IMR-90 (cell line): ENCODE data around the gene LIN7C. TPM values are rescaled to one million over a fixed set of nuclear protein-coding genes. Genes with fewer than 3 reads are reported as not detected.

Source experiments
- ATAC-seq: fragments of 200-7000 bp; cut with Tn5 transposase; 2 replicates; pipeline ENCODE4 v1.9.1; 2020; ENCODE audit warnings: low read depth, mild to moderate bottlenecking, moderate library complexity
- BruUV-seq: library from RNA; stranded (reverse); fragments of 400-500 nt; replicated peaks from 2 replicates; lab custom pipeline; 2021; lab: Mats Ljungman, UMichigan
- CTCF ChIA-PET: fragments of 300-600 bp; formaldehyde crosslinking; extraction: SDS; loops from one replicate; lab custom pipeline; 2021; ENCODE audit warnings: antibody characterized with exemption; lab: Yijun Ruan, JAX
- POLR2A ChIA-PET: fragments of 300-600 bp; sonication (Branson Sonifier 250); formaldehyde crosslinking; loops from one replicate; lab custom pipeline; 2022; ENCODE audit warnings: antibody characterized with exemption; ENCODE audit not compliant: unreplicated experiment; lab: Charles Lee
- DNase-seq: peaks from one replicate; pipeline ENCODE4 v3.0.0; 2013
- H2AFZ ChIP-seq: replicated peaks from 2 replicates; pipeline ENCODE3; 2013; ENCODE audit warnings: low read length, mild to moderate bottlenecking; ENCODE audit not compliant: poor library complexity
- H2AK5ac ChIP-seq: 2 replicates; pipeline ENCODE4 v1.6.1; 2013; ENCODE audit warnings: low read depth, low read length, inconsistent platforms
- H2AK9ac ChIP-seq: replicated peaks from 2 replicates; pipeline ENCODE3; 2013; ENCODE audit warnings: mild to moderate bottlenecking, low read depth, low read length, moderate library complexity; ENCODE audit not compliant: poor library complexity
- H2BK120ac ChIP-seq: 2 replicates; pipeline ENCODE4 v1.6.1; 2013; ENCODE audit warnings: low read depth, low read length, inconsistent platforms
- H2BK15ac ChIP-seq: 3 replicates; pipeline ENCODE4 v1.6.1; 2013; ENCODE audit warnings: low read depth, low read length, inconsistent platforms
- H2BK20ac ChIP-seq: 2 replicates; pipeline ENCODE4 v1.6.1; 2013; ENCODE audit warnings: low read depth, mild to moderate bottlenecking, inconsistent platforms, low read length, moderate library complexity
- H2BK5ac ChIP-seq: 2 replicates; pipeline ENCODE4 v1.6.1; 2013; ENCODE audit warnings: mild to moderate bottlenecking, low read depth, low read length, inconsistent platforms; ENCODE audit not compliant: poor library complexity, severe bottlenecking
- H3K14ac ChIP-seq: replicated peaks from 2 replicates; pipeline ENCODE4 v1.6.1; 2013; ENCODE audit warnings: low read depth, low read length, inconsistent platforms
- H3K18ac ChIP-seq: 2 replicates; pipeline ENCODE4 v1.6.1; 2013; ENCODE audit warnings: low read depth, low read length, control low read depth
- H3K23ac ChIP-seq: 2 replicates; pipeline ENCODE4 v1.6.1; 2013; ENCODE audit warnings: low read depth, low read length, inconsistent platforms
- H3K27ac ChIP-seq: 2 replicates; pipeline ENCODE4 v1.5.1; 2013; ENCODE audit warnings: mild to moderate bottlenecking, control low read depth, low read length; ENCODE audit not compliant: insufficient read depth
- H3K27me3 ChIP-seq: 2 replicates; pipeline ENCODE4 v1.6.1; 2013; ENCODE audit warnings: low read length; ENCODE audit not compliant: control insufficient read depth, insufficient read depth
- H3K36me3 ChIP-seq: 2 replicates; pipeline ENCODE4 v1.6.1; 2013; ENCODE audit warnings: low read length, mixed read lengths; ENCODE audit not compliant: control insufficient read depth, insufficient read depth
- H3K4ac ChIP-seq: 2 replicates; pipeline ENCODE4 v1.6.1; 2013; ENCODE audit warnings: low read depth, low read length, inconsistent platforms
- H3K4me1 ChIP-seq: 2 replicates; pipeline ENCODE4 v1.6.1; 2013; ENCODE audit warnings: low read length, mixed read lengths; ENCODE audit not compliant: control insufficient read depth, insufficient read depth
- H3K4me2 ChIP-seq: 2 replicates; pipeline ENCODE4 v1.6.1; 2013; ENCODE audit warnings: low read depth, mild to moderate bottlenecking, control low read depth, low read length, moderate library complexity
- H3K4me3 ChIP-seq: 2 replicates; pipeline ENCODE4 v1.5.1; 2013; ENCODE audit warnings: low read depth, mild to moderate bottlenecking, control low read depth, low read length, moderate library complexity; ENCODE audit not compliant: insufficient read depth
- H3K56ac ChIP-seq: 2 replicates; pipeline ENCODE4 v1.6.1; 2013; ENCODE audit warnings: low read length, inconsistent platforms; ENCODE audit not compliant: insufficient read depth; ENCODE audit errors: extremely low read depth
- H3K79me1 ChIP-seq, 2 experiments: 2 replicates each; pipeline ENCODE4 v1.6.1; 2013; ENCODE audit warnings: low read length in 2 of 2, inconsistent platforms in 1 of 2, low read depth in 1 of 2
- H3K9ac ChIP-seq: 2 replicates; pipeline ENCODE4 v1.6.1; 2013; ENCODE audit warnings: low read depth, low read length, control low read depth
- H3K9me1 ChIP-seq: 2 replicates; pipeline ENCODE4 v1.6.1; 2013; ENCODE audit warnings: low read length, inconsistent platforms; ENCODE audit not compliant: insufficient read depth
- H3K9me3 ChIP-seq: 2 replicates; pipeline ENCODE4 v1.6.1; 2013; ENCODE audit warnings: low read length; ENCODE audit not compliant: control insufficient read depth, insufficient read depth
- H4K20me1 ChIP-seq: 2 replicates; pipeline ENCODE4 v1.6.1; 2013; ENCODE audit warnings: low read length, inconsistent platforms; ENCODE audit not compliant: insufficient read depth
- H4K5ac ChIP-seq: 2 replicates; pipeline ENCODE4 v1.6.1; 2013; ENCODE audit warnings: mild to moderate bottlenecking, low read depth, low read length, control low read depth
- H4K8ac ChIP-seq, 2 experiments: 2 replicates each; pipeline ENCODE4 v1.6.1; 2013; ENCODE audit warnings: low read depth in 2 of 2, low read length in 2 of 2, control low read depth in 1 of 2, inconsistent platforms in 1 of 2
- H4K91ac ChIP-seq: 2 replicates; pipeline ENCODE4 v1.6.1; 2013; ENCODE audit warnings: low read depth, low read length, inconsistent platforms; ENCODE audit not compliant: insufficient read depth
- CEBPB ChIP-seq: IDR thresholded peaks from 2 replicates; pipeline ENCODE4 v1.6.1; 2012; ENCODE audit warnings: low read depth, low read length, improper control_type of control experiment
- CHD1 ChIP-seq: IDR thresholded peaks from 2 replicates; pipeline ENCODE4 v1.6.1; 2012; ENCODE audit warnings: low read depth, low read length, improper control_type of control experiment
- MAFK ChIP-seq: IDR thresholded peaks from 2 replicates; pipeline ENCODE4 v1.6.1; 2012; ENCODE audit warnings: low read depth, low read length, improper control_type of control experiment
- MAZ ChIP-seq: IDR thresholded peaks from 2 replicates; pipeline ENCODE4 v1.6.1; 2012; ENCODE audit warnings: low read depth, mild to moderate bottlenecking, low read length, improper control_type of control experiment, moderate library complexity, borderline replicate concordance
- POLR2A ChIP-seq: IDR thresholded peaks from 2 replicates; pipeline ENCODE4 v1.6.1; 2012; ENCODE audit warnings: mild to moderate bottlenecking, low read depth, low read length
- RFX5 ChIP-seq: IDR thresholded peaks from 2 replicates; pipeline ENCODE4 v1.8.0; 2012; ENCODE audit warnings: low read depth, mild to moderate bottlenecking, low read length, moderate library complexity
- WGBS, 2 experiments: methylation state at CpG; one replicate each; pipeline versions ENCODE4 v1.1.5 to v1.1.7; 2013; ENCODE audit warnings: missing lambda C conversion rate in 2 of 2; ENCODE audit not compliant: insufficient read length in 1 of 2; ENCODE audit errors: extremely low coverage in 2 of 2; 5-methylcytosine and 5-hydroxymethylcytosine counted together
- dilution Hi-C: fragments of 300-500 bp; cut with HindIII; formaldehyde crosslinking; loops from one replicate; pipeline ENCODE4 v1.14.3; 2018; ENCODE audit warnings: low sequenced_read_pairs; ENCODE audit not compliant: unreplicated experiment
- in situ Hi-C: fragments of 300-500 bp; cut with MboI; formaldehyde crosslinking; loops from 3 replicates; pipeline ENCODE4 v1.14.3; 2019; ENCODE audit warnings: low sequenced_read_pairs, inconsistent platforms, mixed read lengths
- intact Hi-C: fragments of 100-400 bp; cut with micrococcal nuclease; formaldehyde crosslinking; loops from 2 replicates; pipeline ENCODE4 v1.10.0; 2022
- polyA plus RNA-seq, 3 experiments: library from polyadenylated mRNA; depleted of rRNA; stranded (reverse); fragments of >200 nt; gene quantifications; 2 replicates each; pipeline ENCODE4 v1.2.3, GENCODE V29; 2012; ENCODE audit warnings: low replicate concordance in 1 of 3
- total RNA-seq: library from RNA; depleted of rRNA; stranded (reverse); fragments of >200 nt; gene quantifications from 2 replicates; pipeline ENCODE4 v1.2.3, GENCODE V29; 2012
- TF ChIP-seq, protein P1 (sequence below): conservative IDR thresholded peaks from 2 replicates; pipeline ENCODE4 v1.5.1; 2012; ENCODE audit warnings: mild to moderate bottlenecking, low read depth, low read length, improper control_type of control experiment
- TF ChIP-seq, protein P2 (sequence below): fragments of 150-350 bp; IDR thresholded peaks from 2 replicates; pipeline ENCODE4 v1.6.1; 2017; ENCODE audit warnings: mild to moderate bottlenecking, antibody characterized with exemption, low read length, low read depth

LIN7C gene
- total and polyA plus RNA-seq, 2 of the 4 experiments (the other 2 are of a cell fraction), result 12.2 to 25.5 TPM

DNA sequence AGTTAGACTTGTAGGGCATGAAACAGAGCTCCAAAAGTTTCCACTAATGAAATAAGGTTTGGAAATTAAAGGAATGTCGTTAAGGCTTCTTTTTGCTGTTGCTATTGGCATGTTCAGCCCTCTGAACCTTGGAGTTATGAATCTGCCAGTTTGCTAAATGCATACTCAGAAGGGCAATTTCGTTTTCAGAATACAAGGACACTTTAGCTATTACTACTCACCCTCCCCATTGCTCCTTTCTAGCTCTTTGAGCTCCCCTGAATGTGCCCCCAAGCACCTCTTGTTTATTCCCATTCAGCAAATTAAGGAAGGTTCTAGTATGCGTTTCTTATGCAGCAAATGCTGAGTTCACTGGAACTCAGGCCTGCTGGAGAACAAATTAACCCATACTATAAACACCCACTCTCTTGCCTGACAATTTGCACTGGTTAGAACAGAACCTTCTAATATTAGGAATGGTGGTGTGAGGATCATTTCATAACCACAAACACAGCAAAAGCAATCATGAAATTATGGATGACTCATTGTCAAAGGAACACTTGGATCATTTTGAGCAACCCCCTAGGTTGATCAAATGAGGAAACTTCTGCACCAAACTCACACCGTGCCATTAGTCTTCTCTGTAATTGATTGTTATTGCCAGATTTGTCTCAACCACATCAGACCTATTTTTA lies 26.2 kb upstream of the LIN7C start:
- TF ChIP-seq RFX5, result no peak
- no peak for TF ChIP-seq MAFK
- TF ChIP-seq, protein P1, sequence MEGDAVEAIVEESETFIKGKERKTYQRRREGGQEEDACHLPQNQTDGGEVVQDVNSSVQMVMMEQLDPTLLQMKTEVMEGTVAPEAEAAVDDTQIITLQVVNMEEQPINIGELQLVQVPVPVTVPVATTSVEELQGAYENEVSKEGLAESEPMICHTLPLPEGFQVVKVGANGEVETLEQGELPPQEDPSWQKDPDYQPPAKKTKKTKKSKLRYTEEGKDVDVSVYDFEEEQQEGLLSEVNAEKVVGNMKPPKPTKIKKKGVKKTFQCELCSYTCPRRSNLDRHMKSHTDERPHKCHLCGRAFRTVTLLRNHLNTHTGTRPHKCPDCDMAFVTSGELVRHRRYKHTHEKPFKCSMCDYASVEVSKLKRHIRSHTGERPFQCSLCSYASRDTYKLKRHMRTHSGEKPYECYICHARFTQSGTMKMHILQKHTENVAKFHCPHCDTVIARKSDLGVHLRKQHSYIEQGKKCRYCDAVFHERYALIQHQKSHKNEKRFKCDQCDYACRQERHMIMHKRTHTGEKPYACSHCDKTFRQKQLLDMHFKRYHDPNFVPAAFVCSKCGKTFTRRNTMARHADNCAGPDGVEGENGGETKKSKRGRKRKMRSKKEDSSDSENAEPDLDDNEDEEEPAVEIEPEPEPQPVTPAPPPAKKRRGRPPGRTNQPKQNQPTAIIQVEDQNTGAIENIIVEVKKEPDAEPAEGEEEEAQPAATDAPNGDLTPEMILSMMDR, result no peak
- TF ChIP-seq MAZ, result no peak
- no peak for TF ChIP-seq POLR2A
- TF ChIP-seq CEBPB, result no peak
- TF ChIP-seq CHD1, result no peak
- TF ChIP-seq, protein P2, sequence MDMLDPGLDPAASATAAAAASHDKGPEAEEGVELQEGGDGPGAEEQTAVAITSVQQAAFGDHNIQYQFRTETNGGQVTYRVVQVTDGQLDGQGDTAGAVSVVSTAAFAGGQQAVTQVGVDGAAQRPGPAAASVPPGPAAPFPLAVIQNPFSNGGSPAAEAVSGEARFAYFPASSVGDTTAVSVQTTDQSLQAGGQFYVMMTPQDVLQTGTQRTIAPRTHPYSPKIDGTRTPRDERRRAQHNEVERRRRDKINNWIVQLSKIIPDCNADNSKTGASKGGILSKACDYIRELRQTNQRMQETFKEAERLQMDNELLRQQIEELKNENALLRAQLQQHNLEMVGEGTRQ, result no peak
- Histone ChIP-seq H2AFZ (no peak overlapping the region), H3K9me3 (no peaks in the 10 kb centered on the region), H4K8ac (no peak overlapping the region), H3K27me3 (no peaks in the 10 kb centered on the region), H4K5ac (no peak overlapping the region), H3K4ac (no peak overlapping the region), H3K14ac (no peak overlapping the region; the same call in 1 of the 2 replicates), H3K9me1 (no peaks in the 10 kb centered on the region), H3K56ac (no peak overlapping the region), H3K36me3 (no peaks in the 10 kb centered on the region), H3K4me1 (no peaks in the 10 kb centered on the region), H3K27ac (no peak overlapping the region), H3K18ac (no peak overlapping the region), H3K4me2 (no peak overlapping the region), H4K20me1 (no peaks in the 10 kb centered on the region), H4K91ac (no peak overlapping the region), H2BK20ac (no peak overlapping the region), H3K9ac (no peak overlapping the region), H2AK9ac (no peak overlapping the region), H2BK15ac (no peak overlapping the region), H3K23ac (no peak overlapping the region), H2BK5ac (no peak overlapping the region), H3K4me3 (no peak overlapping the region), H2AK5ac (no peak overlapping the region), H2BK120ac (no peak overlapping the region), H3K79me1 (no peaks in the 10 kb centered on the region)
- ChIA-PET POLR2A (no interaction called here), CTCF (no interaction called here)
- dilution Hi-C loops (no loop called here), in situ Hi-C loops (no loop called here), intact Hi-C loops (no loop called here)
- BruUV-seq, result no TSS peak
- no CpG with 5 or more reads among the region's 4 CpGs for WGBS, 2 experiments
- DNase-seq, result peak; percentile 9
- ATAC-seq, result peak; percentile 37
